ENCODE results near the gene STRIP2.
"Not testable (repeated sequence)": the region's sequence is repeated elsewhere in the genome, so short reads cannot be mapped to it uniquely, and the experiment has no call there.

The STRIP2 gene

GRCh38 chr7:129532375-129532774, 98.1 kb downstream of the STRIP2 start:
- DNase-seq (ENCODE audit: low spot score) = no peak

DNA sequence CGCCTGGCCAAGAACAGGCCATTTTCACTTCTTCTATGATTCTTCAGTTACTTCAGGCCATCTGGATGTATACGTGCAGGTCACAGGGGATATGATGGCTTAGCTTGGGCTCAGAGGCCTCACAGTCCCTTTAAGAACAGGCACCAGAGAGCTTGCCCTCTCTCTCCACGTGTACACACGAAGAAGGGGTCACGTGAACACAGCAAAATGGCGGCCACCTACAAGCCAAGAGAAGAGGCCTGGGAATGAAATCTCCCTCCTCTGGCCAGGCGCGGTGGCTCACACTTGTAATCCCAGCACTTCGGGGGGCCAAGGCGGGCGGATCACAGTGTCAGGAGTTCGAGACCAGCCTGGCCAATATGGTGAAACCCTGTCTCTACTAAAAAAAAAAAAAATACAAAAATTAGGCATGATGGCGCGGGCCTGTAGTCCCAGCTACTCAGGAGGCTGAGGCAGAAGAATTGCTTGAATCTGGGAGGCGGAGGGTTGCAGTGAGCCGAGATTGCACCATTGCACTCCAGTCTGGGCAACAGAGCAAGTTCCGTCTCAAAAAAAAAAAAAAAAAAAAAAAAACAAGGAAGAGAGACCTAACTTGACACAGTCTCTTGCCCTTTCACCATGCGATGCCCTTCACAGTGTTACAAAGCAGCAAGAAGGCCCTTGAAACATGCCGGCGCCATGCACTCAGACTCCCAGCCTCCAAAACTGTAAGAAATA, 100.5 kb downstream of the STRIP2 start:
- not testable (repeated sequence) for DNase-seq (ENCODE audit: low spot score)

- DNase-seq (ENCODE audit: low spot score) = no peak
These were observed 101.7 kb downstream of the STRIP2 start for GRCh38 chr7:129535896-129536295.

DNA sequence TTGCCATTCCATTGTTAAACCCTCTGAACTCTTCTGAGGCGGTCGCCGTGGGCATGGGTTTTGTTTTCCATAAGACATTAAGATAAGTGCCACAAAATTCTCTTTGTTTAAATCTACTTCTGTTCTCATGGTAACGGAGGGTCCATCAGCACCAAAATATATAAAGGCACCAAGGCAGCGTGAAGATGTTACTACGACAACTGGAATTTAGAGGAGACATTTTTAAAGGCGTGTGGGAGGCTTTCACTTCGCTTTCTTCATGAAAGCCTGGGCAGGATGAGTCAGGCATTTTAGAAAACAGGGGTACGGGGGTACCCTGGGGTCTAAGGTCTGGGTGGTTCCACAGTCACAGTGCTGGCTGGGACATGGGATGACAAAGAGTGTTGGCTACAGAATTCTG, 102.1 kb downstream of the STRIP2 start:
- no peak for DNase-seq (ENCODE audit: low spot score)

Measured in NAMALWA (cell line).